MM.1S (cell line): ENCODE measurements around the gene TAPT1.

ENCODE experiments used
- EZH2 ChIP-seq: fragments of 300-600 bp; sonication (generic); optimal IDR thresholded peaks from 2 replicates; pipeline ENCODE3; 2017; ENCODE audit warnings: low read depth, mild to moderate bottlenecking, antibody characterized with exemption, low read length, mixed read lengths
- EZH2phosphoT487 ChIP-seq: fragments of 300-600 bp; sonication (generic); IDR thresholded peaks from 2 replicates; pipeline ENCODE4 v1.6.1; 2018; ENCODE audit warnings: antibody characterized with exemption, low read length
- TF ChIP-seq, protein P1 (sequence below): fragments of 300-600 bp; sonication (generic); IDR thresholded peaks from 2 replicates; pipeline ENCODE4 v1.5.1; 2016; ENCODE audit warnings: antibody characterized with exemption, low read length, mixed read lengths

DNA sequence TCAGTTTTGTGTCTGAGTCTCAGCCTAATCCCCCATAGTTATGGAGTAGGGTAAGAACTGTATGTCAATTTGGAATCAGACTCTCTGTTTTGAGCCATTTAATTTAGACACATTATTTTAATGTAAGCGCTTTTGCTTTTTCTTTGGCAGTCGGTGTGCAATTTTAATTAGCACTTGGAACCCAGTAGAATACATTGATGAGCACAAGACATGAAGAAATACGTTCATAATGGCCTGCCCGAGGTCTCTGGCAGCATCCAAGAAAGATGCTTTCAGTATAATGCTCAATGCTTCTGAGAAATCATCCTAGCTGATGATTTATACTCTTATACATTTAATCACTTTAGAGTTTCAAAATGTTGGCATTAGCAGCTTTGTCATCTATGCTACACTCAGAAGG, 8.9 kb upstream of the TAPT1 start:
- TF ChIP-seq, protein P1, sequence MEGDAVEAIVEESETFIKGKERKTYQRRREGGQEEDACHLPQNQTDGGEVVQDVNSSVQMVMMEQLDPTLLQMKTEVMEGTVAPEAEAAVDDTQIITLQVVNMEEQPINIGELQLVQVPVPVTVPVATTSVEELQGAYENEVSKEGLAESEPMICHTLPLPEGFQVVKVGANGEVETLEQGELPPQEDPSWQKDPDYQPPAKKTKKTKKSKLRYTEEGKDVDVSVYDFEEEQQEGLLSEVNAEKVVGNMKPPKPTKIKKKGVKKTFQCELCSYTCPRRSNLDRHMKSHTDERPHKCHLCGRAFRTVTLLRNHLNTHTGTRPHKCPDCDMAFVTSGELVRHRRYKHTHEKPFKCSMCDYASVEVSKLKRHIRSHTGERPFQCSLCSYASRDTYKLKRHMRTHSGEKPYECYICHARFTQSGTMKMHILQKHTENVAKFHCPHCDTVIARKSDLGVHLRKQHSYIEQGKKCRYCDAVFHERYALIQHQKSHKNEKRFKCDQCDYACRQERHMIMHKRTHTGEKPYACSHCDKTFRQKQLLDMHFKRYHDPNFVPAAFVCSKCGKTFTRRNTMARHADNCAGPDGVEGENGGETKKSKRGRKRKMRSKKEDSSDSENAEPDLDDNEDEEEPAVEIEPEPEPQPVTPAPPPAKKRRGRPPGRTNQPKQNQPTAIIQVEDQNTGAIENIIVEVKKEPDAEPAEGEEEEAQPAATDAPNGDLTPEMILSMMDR: no peak
- TF ChIP-seq EZH2phosphoT487: no peak
- TF ChIP-seq EZH2: no peak
